GM23338 (cell line): ENCODE results near the gene DPH2. TPM values are rescaled to one million over a fixed set of nuclear protein-coding genes. Genes with fewer than 3 reads are reported as not detected.
A peak's percentile ranks its signal among the peaks of the same experiment; 100 is the strongest.

ENCODE experiments used
- ATAC-seq: fragments of 200-7000 bp; cut with Tn5 transposase; 3 replicates; pipeline ENCODE4 v1.9.1; 2020
- DNase-seq: peaks from one replicate; pipeline ENCODE4 v3.0.0-alpha.2; 2015; ENCODE audit warnings: low spot score
- H2AFZ ChIP-seq: fragments of 200-600 bp; sonication (generic); 2 replicates; pipeline ENCODE4 v1.8.0; 2016; ENCODE audit warnings: antibody characterized with exemption, mild to moderate bottlenecking, moderate library complexity
- H3F3A ChIP-seq: fragments of 200-600 bp; sonication (generic); replicated peaks from 2 replicates; pipeline ENCODE4 v1.8.0; 2017; ENCODE audit warnings: antibody characterized with exemption, mixed run types, low read depth
- H3K27ac ChIP-seq: fragments of 200-600 bp; sonication (generic); 2 replicates; pipeline ENCODE4 v1.6.1; 2016; ENCODE audit warnings: low read depth
- H3K27me3 ChIP-seq: fragments of 200-600 bp; sonication (generic); 2 replicates; pipeline ENCODE4 v1.8.0; 2016; ENCODE audit warnings: mild to moderate bottlenecking, mixed run types, moderate library complexity; ENCODE audit not compliant: insufficient read depth
- H3K36me3 ChIP-seq: fragments of 200-600 bp; sonication (generic); 2 replicates; pipeline ENCODE4 v1.8.0; 2016; ENCODE audit warnings: mild to moderate bottlenecking; ENCODE audit not compliant: insufficient read depth
- H3K4me1 ChIP-seq: fragments of 200-600 bp; sonication (generic); 2 replicates; pipeline ENCODE4 v1.8.0; 2016; ENCODE audit warnings: mild to moderate bottlenecking, moderate library complexity; ENCODE audit not compliant: insufficient read depth
- H3K4me2 ChIP-seq: fragments of 200-600 bp; sonication (generic); 2 replicates; pipeline ENCODE4 v1.7.1; 2017; ENCODE audit warnings: mixed run types
- H3K4me3 ChIP-seq: fragments of 200-600 bp; sonication (generic); 2 replicates; pipeline ENCODE4 v1.6.1; 2016; ENCODE audit warnings: mixed run types
- H3K79me2 ChIP-seq: fragments of 200-600 bp; sonication (generic); replicated peaks from 2 replicates; pipeline ENCODE4 v1.8.0; 2017; ENCODE audit warnings: mild to moderate bottlenecking; ENCODE audit not compliant: insufficient read depth
- H3K9me2 ChIP-seq: fragments of 200-600 bp; sonication (generic); 2 replicates; pipeline ENCODE4 v1.8.0; 2017; ENCODE audit not compliant: insufficient read depth
- H4K20me1 ChIP-seq: fragments of 200-600 bp; sonication (generic); replicated peaks from 2 replicates; pipeline ENCODE4 v1.8.0; 2017; ENCODE audit warnings: mild to moderate bottlenecking; ENCODE audit not compliant: insufficient read depth
- H3K27ac Mint-ChIP-seq: 2 replicates; pipeline ENCODE4 v1.8.0; 2020; ENCODE audit warnings: inconsistent platforms, mild to moderate bottlenecking, moderate library complexity, mixed read lengths
- H3K27me3 Mint-ChIP-seq: 3 replicates; pipeline ENCODE4 v1.8.0; 2022; ENCODE audit warnings: low read depth, mild to moderate bottlenecking, moderate library complexity, mixed read lengths, inconsistent platforms; ENCODE audit not compliant: insufficient read depth, poor library complexity
- H3K36me3 Mint-ChIP-seq: 3 replicates; pipeline ENCODE4 v1.8.0; 2021; ENCODE audit warnings: low read depth, mild to moderate bottlenecking, inconsistent platforms, moderate library complexity, mixed read lengths
- H3K4me1 Mint-ChIP-seq: 3 replicates; pipeline ENCODE4 v1.8.0; 2020; ENCODE audit warnings: mild to moderate bottlenecking, inconsistent platforms, mixed read lengths
- H3K4me3 Mint-ChIP-seq: 3 replicates; pipeline ENCODE4 v1.8.0; 2021; ENCODE audit warnings: moderate library complexity, mild to moderate bottlenecking, inconsistent platforms, mixed read lengths
- H3K9me3 Mint-ChIP-seq: 3 replicates; pipeline ENCODE4 v1.8.0; 2020; ENCODE audit warnings: moderate library complexity, mild to moderate bottlenecking, inconsistent platforms, mixed read lengths
- CREB1 ChIP-seq: fragments of 250-450 bp; sonication (Bioruptor Pico); IDR thresholded peaks from 2 replicates; pipeline ENCODE4 v1.5.0; 2020; ENCODE audit warnings: low read depth, mild to moderate bottlenecking, moderate library complexity
- EZH2 ChIP-seq: fragments of 200-600 bp; sonication (generic); IDR thresholded peaks from one replicate; pipeline ENCODE4 v1.8.0; 2017; ENCODE audit warnings: antibody characterized with exemption, mild to moderate bottlenecking, low read depth; ENCODE audit not compliant: unreplicated experiment
- EZH2phosphoT487 ChIP-seq: fragments of 200-600 bp; sonication (generic); IDR thresholded peaks from one replicate; pipeline ENCODE4 v1.8.1; 2018; ENCODE audit warnings: antibody characterized with exemption; ENCODE audit not compliant: unreplicated experiment
- JUNB ChIP-seq: IDR thresholded peaks from one replicate; pipeline ENCODE4 v1.6.1; 2016; ENCODE audit warnings: antibody characterized with exemption; ENCODE audit not compliant: unreplicated experiment
- NANOG ChIP-seq: IDR thresholded peaks from 2 replicates; pipeline ENCODE4 v1.6.1; 2016; ENCODE audit warnings: antibody characterized with exemption, borderline replicate concordance
- POLR2AphosphoS5 ChIP-seq: IDR thresholded peaks from 2 replicates; pipeline ENCODE4 v1.6.1; 2016; ENCODE audit warnings: antibody characterized with exemption, low read depth
- STAT1 ChIP-seq: IDR thresholded peaks from one replicate; pipeline ENCODE4 v1.6.1; 2016; ENCODE audit warnings: antibody characterized with exemption; ENCODE audit not compliant: unreplicated experiment
- ZNF114 ChIP-seq: fragments of 250-450 bp; sonication (Bioruptor Pico); IDR thresholded peaks from 2 replicates; pipeline ENCODE4 v1.5.0; 2020; ENCODE audit warnings: mild to moderate bottlenecking, moderate library complexity
- ZNF331 ChIP-seq: fragments of 250-450 bp; sonication (Bioruptor Pico); IDR thresholded peaks from 2 replicates; pipeline ENCODE4 v1.5.0; 2020; ENCODE audit warnings: low read depth, mild to moderate bottlenecking, moderate library complexity
- polyA plus RNA-seq: library from polyadenylated mRNA; unstranded; fragments of >200 nt; fragmentation: Nextera tagmentation; extraction: Ambion mirVana; gene quantifications from 2 replicates; pipeline ENCODE4 v1.2.1, GENCODE V29; 2016
- total RNA-seq: library from RNA; depleted of rRNA; stranded (reverse); fragments of >200 nt; shearing (Covaris generic); gene quantifications from 2 replicates; pipeline ENCODE4 v1.2.3, GENCODE V29; 2014
- TF ChIP-seq, protein P1 (sequence below), 2 experiments: fragments of 200-600 bp in 1 of 2; sonication (generic) in 1 of 2; conservative IDR thresholded peaks; 2 replicates each; pipeline versions ENCODE4 v1.5.1 to v1.6.1; 2016 to 2017; ENCODE audit warnings: antibody characterized with exemption in 2 of 2, low read depth in 2 of 2, mild to moderate bottlenecking in 2 of 2, moderate library complexity in 1 of 2
- TF ChIP-seq, protein P2 (sequence below): fragments of 250-450 bp; sonication (Bioruptor Pico); IDR thresholded peaks from 2 replicates; pipeline ENCODE4 v1.5.0; 2020; ENCODE audit warnings: mild to moderate bottlenecking, moderate library complexity
- TF ChIP-seq, protein P3 (sequence below): IDR thresholded peaks from one replicate; pipeline ENCODE4 v1.6.1; 2018; ENCODE audit warnings: antibody characterized with exemption; ENCODE audit not compliant: unreplicated experiment
- TF ChIP-seq, protein P4 (sequence below): IDR thresholded peaks from 2 replicates; pipeline ENCODE4 v1.6.1; 2016; ENCODE audit warnings: antibody characterized with exemption

Gene DPH2
- total and polyA plus RNA-seq, 2 experiments from 2014 or later: 32.1 to 90.3 TPM

DNA sequence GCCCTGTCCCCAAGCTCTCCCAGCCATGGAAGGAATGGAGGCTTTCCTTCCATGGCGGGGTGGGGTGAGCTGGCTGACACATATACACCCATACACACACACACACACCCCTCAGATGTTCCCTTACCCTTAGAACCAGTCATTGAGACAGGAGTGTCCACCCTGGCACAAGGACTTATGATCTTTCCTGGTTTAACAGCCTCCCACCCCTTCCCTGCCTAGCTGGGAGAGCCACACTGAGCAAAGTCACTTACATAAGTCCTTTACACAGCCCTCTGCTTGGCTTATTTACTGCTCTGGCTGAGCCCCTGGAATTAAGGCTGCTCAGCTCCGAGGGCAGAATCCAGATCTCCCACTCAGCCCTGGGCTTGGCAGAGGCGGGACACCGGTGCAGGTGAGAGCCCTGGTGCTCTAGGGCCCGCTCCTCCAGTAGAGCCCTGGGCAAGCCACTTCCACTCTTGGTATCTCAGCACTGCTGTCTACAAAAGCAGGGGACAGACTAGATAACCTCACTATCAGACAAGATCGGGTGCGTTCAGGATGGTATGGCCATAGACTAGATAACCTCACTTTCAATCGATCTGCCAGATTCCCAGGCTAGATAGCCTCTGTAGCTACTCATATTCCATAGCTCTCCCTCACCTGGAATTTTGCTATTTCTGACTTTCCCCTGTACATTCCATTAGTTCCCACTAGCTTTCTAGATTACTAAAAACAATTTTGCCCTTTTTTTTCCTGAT is 44.7 kb downstream of the DPH2 start:
- Histone ChIP-seq H3K79me2 (no peaks in the 10 kb centered on the region), H2AFZ (no peak overlapping the region), H3K4me3 (no peak overlapping the region), H3F3A (no peaks in the 10 kb centered on the region), H3K36me3 (no peaks in the 10 kb centered on the region; the same call in 1 of the 2 replicates), H3K4me2 (no peak overlapping the region), H3K27ac (no peak overlapping the region), H3K9me2 (no peaks in the 10 kb centered on the region), H3K4me1 (no peaks in the 10 kb centered on the region), H3K27me3 (no peaks in the 10 kb centered on the region), H4K20me1 (peaks cover 7% of the 10 kb centered on the region; the same call in 1 of the 2 replicates)
- no peaks in the 10 kb centered on the region for H3K9me3 Mint-ChIP-seq
- peaks cover 3% of the 10 kb centered on the region for H3K27me3 Mint-ChIP-seq
- peaks cover 10% of the 10 kb centered on the region for H3K36me3 Mint-ChIP-seq
- H3K27ac Mint-ChIP-seq: peak overlapping the region; percentile 24; the same call in 1 of the 2 replicates
- no peak for ATAC-seq
- no peak for DNase-seq
- no peak overlapping the region for H3K4me3 Mint-ChIP-seq
- H3K4me1 Mint-ChIP-seq: peaks cover 12% of the 10 kb centered on the region
- TF ChIP-seq POLR2AphosphoS5 (no peak), NANOG (no peak), CREB1 (CRISPR knock-in tag) (no peak), ZNF331 (no peak), EZH2 (no peak), STAT1 (no peak), EZH2phosphoT487 (no peak), JUNB (no peak), ZNF114 (CRISPR knock-in tag) (no peak)
- TF ChIP-seq, protein P1, sequence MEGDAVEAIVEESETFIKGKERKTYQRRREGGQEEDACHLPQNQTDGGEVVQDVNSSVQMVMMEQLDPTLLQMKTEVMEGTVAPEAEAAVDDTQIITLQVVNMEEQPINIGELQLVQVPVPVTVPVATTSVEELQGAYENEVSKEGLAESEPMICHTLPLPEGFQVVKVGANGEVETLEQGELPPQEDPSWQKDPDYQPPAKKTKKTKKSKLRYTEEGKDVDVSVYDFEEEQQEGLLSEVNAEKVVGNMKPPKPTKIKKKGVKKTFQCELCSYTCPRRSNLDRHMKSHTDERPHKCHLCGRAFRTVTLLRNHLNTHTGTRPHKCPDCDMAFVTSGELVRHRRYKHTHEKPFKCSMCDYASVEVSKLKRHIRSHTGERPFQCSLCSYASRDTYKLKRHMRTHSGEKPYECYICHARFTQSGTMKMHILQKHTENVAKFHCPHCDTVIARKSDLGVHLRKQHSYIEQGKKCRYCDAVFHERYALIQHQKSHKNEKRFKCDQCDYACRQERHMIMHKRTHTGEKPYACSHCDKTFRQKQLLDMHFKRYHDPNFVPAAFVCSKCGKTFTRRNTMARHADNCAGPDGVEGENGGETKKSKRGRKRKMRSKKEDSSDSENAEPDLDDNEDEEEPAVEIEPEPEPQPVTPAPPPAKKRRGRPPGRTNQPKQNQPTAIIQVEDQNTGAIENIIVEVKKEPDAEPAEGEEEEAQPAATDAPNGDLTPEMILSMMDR (conservative IDR thresholded peaks at IDR 0.05; ENCODE audit: low read depth in 2 of 2): no peak
- TF ChIP-seq, protein P2, sequence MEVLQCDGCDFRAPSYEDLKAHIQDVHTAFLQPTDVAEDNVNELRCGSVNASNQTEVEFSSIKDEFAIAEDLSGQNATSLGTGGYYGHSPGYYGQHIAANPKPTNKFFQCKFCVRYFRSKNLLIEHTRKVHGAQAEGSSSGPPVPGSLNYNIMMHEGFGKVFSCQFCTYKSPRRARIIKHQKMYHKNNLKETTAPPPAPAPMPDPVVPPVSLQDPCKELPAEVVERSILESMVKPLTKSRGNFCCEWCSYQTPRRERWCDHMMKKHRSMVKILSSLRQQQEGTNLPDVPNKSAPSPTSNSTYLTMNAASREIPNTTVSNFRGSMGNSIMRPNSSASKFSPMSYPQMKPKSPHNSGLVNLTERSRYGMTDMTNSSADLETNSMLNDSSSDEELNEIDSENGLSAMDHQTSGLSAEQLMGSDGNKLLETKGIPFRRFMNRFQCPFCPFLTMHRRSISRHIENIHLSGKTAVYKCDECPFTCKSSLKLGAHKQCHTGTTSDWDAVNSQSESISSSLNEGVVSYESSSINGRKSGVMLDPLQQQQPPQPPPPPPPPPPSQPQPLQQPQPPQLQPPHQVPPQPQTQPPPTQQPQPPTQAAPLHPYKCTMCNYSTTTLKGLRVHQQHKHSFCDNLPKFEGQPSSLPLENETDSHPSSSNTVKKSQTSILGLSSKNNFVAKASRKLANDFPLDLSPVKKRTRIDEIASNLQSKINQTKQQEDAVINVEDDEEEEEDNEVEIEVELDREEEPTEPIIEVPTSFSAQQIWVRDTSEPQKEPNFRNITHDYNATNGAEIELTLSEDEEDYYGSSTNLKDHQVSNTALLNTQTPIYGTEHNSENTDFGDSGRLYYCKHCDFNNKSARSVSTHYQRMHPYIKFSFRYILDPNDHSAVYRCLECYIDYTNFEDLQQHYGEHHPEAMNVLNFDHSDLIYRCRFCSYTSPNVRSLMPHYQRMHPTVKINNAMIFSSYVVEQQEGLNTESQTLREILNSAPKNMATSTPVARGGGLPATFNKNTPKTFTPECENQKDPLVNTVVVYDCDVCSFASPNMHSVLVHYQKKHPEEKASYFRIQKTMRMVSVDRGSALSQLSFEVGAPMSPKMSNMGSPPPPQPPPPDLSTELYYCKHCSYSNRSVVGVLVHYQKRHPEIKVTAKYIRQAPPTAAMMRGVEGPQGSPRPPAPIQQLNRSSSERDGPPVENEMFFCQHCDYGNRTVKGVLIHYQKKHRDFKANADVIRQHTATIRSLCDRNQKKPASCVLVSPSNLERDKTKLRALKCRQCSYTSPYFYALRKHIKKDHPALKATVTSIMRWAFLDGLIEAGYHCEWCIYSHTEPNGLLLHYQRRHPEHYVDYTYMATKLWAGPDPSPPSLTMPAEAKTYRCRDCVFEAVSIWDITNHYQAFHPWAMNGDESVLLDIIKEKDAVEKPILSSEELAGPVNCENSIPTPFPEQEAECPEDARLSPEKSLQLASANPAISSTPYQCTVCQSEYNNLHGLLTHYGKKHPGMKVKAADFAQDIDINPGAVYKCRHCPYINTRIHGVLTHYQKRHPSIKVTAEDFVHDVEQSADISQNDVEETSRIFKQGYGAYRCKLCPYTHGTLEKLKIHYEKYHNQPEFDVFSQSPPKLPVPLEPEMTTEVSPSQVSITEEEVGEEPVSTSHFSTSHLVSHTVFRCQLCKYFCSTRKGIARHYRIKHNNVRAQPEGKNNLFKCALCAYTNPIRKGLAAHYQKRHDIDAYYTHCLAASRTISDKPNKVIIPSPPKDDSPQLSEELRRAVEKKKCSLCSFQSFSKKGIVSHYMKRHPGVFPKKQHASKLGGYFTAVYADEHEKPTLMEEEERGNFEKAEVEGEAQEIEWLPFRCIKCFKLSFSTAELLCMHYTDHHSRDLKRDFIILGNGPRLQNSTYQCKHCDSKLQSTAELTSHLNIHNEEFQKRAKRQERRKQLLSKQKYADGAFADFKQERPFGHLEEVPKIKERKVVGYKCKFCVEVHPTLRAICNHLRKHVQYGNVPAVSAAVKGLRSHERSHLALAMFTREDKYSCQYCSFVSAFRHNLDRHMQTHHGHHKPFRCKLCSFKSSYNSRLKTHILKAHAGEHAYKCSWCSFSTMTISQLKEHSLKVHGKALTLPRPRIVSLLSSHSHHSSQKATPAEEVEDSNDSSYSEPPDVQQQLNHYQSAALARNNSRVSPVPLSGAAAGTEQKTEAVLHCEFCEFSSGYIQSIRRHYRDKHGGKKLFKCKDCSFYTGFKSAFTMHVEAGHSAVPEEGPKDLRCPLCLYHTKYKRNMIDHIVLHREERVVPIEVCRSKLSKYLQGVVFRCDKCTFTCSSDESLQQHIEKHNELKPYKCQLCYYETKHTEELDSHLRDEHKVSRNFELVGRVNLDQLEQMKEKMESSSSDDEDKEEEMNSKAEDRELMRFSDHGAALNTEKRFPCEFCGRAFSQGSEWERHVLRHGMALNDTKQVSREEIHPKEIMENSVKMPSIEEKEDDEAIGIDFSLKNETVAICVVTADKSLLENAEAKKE (CRISPR knock-in tag): no peak
- TF ChIP-seq, protein P3, sequence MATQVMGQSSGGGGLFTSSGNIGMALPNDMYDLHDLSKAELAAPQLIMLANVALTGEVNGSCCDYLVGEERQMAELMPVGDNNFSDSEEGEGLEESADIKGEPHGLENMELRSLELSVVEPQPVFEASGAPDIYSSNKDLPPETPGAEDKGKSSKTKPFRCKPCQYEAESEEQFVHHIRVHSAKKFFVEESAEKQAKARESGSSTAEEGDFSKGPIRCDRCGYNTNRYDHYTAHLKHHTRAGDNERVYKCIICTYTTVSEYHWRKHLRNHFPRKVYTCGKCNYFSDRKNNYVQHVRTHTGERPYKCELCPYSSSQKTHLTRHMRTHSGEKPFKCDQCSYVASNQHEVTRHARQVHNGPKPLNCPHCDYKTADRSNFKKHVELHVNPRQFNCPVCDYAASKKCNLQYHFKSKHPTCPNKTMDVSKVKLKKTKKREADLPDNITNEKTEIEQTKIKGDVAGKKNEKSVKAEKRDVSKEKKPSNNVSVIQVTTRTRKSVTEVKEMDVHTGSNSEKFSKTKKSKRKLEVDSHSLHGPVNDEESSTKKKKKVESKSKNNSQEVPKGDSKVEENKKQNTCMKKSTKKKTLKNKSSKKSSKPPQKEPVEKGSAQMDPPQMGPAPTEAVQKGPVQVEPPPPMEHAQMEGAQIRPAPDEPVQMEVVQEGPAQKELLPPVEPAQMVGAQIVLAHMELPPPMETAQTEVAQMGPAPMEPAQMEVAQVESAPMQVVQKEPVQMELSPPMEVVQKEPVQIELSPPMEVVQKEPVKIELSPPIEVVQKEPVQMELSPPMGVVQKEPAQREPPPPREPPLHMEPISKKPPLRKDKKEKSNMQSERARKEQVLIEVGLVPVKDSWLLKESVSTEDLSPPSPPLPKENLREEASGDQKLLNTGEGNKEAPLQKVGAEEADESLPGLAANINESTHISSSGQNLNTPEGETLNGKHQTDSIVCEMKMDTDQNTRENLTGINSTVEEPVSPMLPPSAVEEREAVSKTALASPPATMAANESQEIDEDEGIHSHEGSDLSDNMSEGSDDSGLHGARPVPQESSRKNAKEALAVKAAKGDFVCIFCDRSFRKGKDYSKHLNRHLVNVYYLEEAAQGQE: no peak
- TF ChIP-seq, protein P4, sequence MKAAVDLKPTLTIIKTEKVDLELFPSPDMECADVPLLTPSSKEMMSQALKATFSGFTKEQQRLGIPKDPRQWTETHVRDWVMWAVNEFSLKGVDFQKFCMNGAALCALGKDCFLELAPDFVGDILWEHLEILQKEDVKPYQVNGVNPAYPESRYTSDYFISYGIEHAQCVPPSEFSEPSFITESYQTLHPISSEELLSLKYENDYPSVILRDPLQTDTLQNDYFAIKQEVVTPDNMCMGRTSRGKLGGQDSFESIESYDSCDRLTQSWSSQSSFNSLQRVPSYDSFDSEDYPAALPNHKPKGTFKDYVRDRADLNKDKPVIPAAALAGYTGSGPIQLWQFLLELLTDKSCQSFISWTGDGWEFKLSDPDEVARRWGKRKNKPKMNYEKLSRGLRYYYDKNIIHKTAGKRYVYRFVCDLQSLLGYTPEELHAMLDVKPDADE: no peak
